ENCODE data around the gene DENND4A. TPM values are rescaled to one million over a fixed set of nuclear protein-coding genes. Genes with fewer than 3 reads are reported as not detected.

The DENND4A gene
- total RNA-seq, 1 experiment from 2014 or later: 6.2 TPM

DNA sequence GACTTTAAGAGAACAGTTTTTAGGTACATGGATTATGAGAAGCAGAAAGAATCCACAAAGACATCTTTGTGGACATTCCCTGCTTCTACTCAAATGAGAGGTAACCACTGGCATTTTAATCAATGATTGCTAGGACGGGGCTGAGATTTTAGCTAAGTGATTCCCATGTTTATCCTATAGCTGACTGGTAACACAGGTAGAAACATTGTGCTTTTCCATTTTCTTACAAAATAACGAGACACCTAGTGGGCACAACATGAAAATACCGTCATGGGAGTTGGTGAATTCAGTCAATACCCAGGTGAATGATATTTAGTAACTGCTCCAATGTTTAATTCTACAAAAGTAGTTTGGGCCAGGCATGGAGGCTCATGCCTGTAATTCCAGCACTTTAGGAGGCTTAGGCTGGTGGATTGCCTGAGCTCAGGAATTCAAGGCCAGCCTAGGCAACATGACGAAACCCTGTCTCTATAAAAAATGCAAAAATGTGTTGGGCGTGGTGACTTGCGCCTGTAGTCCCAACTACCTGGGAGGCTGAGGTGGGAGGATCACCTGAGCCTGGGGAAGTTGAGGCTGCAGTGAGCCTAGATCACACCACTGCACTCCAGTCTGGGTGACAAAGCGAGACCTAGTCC is 37.2 kb upstream of the DENND4A start:
- Histone ChIP-seq H3K4me3 (ENCODE audit: low read length) (no peak overlapping the region), H4K20me1 (ENCODE audit: low read length) (no peaks in the 10 kb centered on the region), H2AFZ (ENCODE audit: low read length) (no peak overlapping the region), H3F3A (ENCODE audit: low read length, unreplicated experiment) (no peaks in the 10 kb centered on the region), H3K9me2 (replicated peaks; ENCODE audit: low read length) (no peaks in the 10 kb centered on the region), H3K9me3 (ENCODE audit: low read length) (no peaks in the 10 kb centered on the region), H3K79me2 (ENCODE audit: low read length) (no peaks in the 10 kb centered on the region), H3K36me3 (ENCODE audit: low read depth, low read length) (no peaks in the 10 kb centered on the region), H3K27ac (ENCODE audit: low read length) (no peak overlapping the region), H3K4me2 (ENCODE audit: low read length) (no peak overlapping the region), H3K9ac (ENCODE audit: low read length) (no peak overlapping the region), H3K27me3 (ENCODE audit: low read length) (no peaks in the 10 kb centered on the region), H3K4me1 (ENCODE audit: insufficient read depth, low read length) (peaks cover 16% of the 10 kb centered on the region)
- DNase-seq (peak; percentile 55), ATAC-seq (no peak)
- TF ChIP-seq CTCF (conservative IDR thresholded peaks at IDR 0.05; ENCODE audit: low read depth, low read length) (peak; percentile 66), EZH2 (IDR thresholded peaks at IDR 0.05; ENCODE audit: low read length, unreplicated experiment) (no peak)
- ChIA-PET POLR2A (ENCODE audit: unreplicated experiment) (no interaction called here), CTCF (interaction anchor here (0.6 to 1.0 kb wide), 2 partner anchors 192 to 233 kb away, joined by 3 to 5 read pairs; no protein-coding TSS in a partner anchor)
- no TSS peak for BruUV-seq (replicated peaks)
- intact Hi-C loops (cut with micrococcal nuclease): loop anchor here (1.0 to 5.0 kb wide), 2 partner anchors 172 to 191 kb away; no protein-coding TSS in a partner anchor

DNA sequence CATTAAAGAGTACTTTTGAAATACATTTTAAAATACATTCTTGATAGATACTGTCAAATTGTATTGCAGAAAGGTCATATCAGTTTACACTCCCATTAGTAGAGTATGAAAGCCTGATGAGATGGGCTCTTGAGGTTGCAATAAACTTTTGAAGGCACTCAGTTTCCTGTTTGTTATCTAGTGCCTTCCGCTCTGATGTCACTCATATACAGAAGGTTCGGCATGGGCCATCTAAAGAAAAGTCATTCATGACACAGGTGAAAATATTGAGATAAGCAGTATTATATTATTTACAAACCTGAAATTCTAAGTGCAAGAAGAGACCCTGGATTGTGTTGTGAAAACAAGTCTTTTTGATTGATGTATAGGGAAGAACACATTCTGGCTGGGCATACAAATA is 36.5 kb upstream of the DENND4A start:
- Histone ChIP-seq H3K9ac (ENCODE audit: low read length) (no peak overlapping the region), H3F3A (ENCODE audit: low read length, unreplicated experiment) (no peaks in the 10 kb centered on the region), H3K27me3 (ENCODE audit: low read length) (no peaks in the 10 kb centered on the region), H3K9me3 (ENCODE audit: low read length) (no peaks in the 10 kb centered on the region), H3K4me1 (ENCODE audit: insufficient read depth, low read length) (peaks cover 10% of the 10 kb centered on the region), H4K20me1 (ENCODE audit: low read length) (no peaks in the 10 kb centered on the region), H3K4me3 (ENCODE audit: low read length) (no peak overlapping the region), H2AFZ (ENCODE audit: low read length) (no peak overlapping the region), H3K79me2 (ENCODE audit: low read length) (no peaks in the 10 kb centered on the region), H3K36me3 (ENCODE audit: low read depth, low read length) (no peaks in the 10 kb centered on the region), H3K9me2 (replicated peaks; ENCODE audit: low read length) (no peaks in the 10 kb centered on the region), H3K27ac (ENCODE audit: low read length) (no peak overlapping the region), H3K4me2 (ENCODE audit: low read length) (no peak overlapping the region)
- intact Hi-C loops (cut with micrococcal nuclease): loop anchor here (5.0 kb wide), 1 partner anchor 171 kb away; no protein-coding TSS in a partner anchor
- no TSS peak for BruUV-seq (replicated peaks)
- DNase-seq (no peak), ATAC-seq (no peak)
- TF ChIP-seq EZH2 (IDR thresholded peaks at IDR 0.05; ENCODE audit: low read length, unreplicated experiment) (no peak), EZH2phosphoT487 (IDR thresholded peaks at IDR 0.05; ENCODE audit: borderline replicate concordance, low read length) (no peak), CTCF (conservative IDR thresholded peaks at IDR 0.05; ENCODE audit: low read depth, low read length) (no peak)
- ChIA-PET POLR2A (ENCODE audit: unreplicated experiment) (no interaction called here), CTCF (interaction anchor here (0.6 to 1.0 kb wide), 2 partner anchors 191 to 233 kb away, joined by 3 to 5 read pairs; no protein-coding TSS in a partner anchor)

- Histone ChIP-seq H3K9me3 (ENCODE audit: low read length) (no peaks in the 10 kb centered on the region), H3K36me3 (ENCODE audit: low read depth, low read length) (no peaks in the 10 kb centered on the region), H3K4me2 (ENCODE audit: low read length) (no peak overlapping the region), H3K79me2 (ENCODE audit: low read length) (no peaks in the 10 kb centered on the region), H3K4me3 (ENCODE audit: low read length) (no peak overlapping the region), H3K9ac (ENCODE audit: low read length) (no peak overlapping the region), H3K4me1 (ENCODE audit: insufficient read depth, low read length) (no peaks in the 10 kb centered on the region; the same call in 1 of the 2 replicates), H3F3A (ENCODE audit: low read length, unreplicated experiment) (no peaks in the 10 kb centered on the region), H3K27me3 (ENCODE audit: low read length) (no peaks in the 10 kb centered on the region), H4K20me1 (ENCODE audit: low read length) (no peaks in the 10 kb centered on the region), H3K9me2 (replicated peaks; ENCODE audit: low read length) (no peaks in the 10 kb centered on the region), H2AFZ (ENCODE audit: low read length) (no peak overlapping the region), H3K27ac (ENCODE audit: low read length) (no peak overlapping the region)
- DNase-seq (no peak), ATAC-seq (no peak)
- no TSS peak for BruUV-seq (replicated peaks)
- TF ChIP-seq EZH2 (IDR thresholded peaks at IDR 0.05; ENCODE audit: low read length, unreplicated experiment): no peak
- no peak for TF ChIP-seq CTCF (conservative IDR thresholded peaks at IDR 0.05; ENCODE audit: low read depth, low read length)
- no peak for TF ChIP-seq EZH2phosphoT487 (IDR thresholded peaks at IDR 0.05; ENCODE audit: borderline replicate concordance, low read length)
- intact Hi-C loops (cut with micrococcal nuclease): loop anchor here (5.0 kb wide), 1 partner anchor 170 kb away; no protein-coding TSS in a partner anchor
- CTCF ChIA-PET: no interaction called here
- POLR2A ChIA-PET (ENCODE audit: unreplicated experiment): no interaction called here
Observed at GRCh38 chr15:65827065-65827464, 35.0 kb upstream of the DENND4A start.
